SK-N-SH (cell line): ENCODE results near the gene TMTC2. TPM values are rescaled to one million over a fixed set of nuclear protein-coding genes. Genes with fewer than 3 reads are reported as not detected.

ENCODE experiments used
- CTCF ChIA-PET: fragments of 300-600, 350-600 bp; formaldehyde crosslinking; extraction: SDS; loops from one replicate; lab custom pipeline; 2021; lab: Yijun Ruan, JAX
- POLR2A ChIA-PET: fragments of 350-600 bp; sonication (Branson Sonifier 250); formaldehyde crosslinking; extraction: SDS; loops from one replicate; lab custom pipeline; 2020; ENCODE audit warnings: antibody characterized with exemption, inconsistent platforms; lab: Yijun Ruan, JAX
- DNase-seq: peaks from one replicate; pipeline ENCODE4 v3.0.0; 2012
- H2AFZ ChIP-seq: fragments of 200-600 bp; sonication (generic); 2 replicates; pipeline ENCODE4 v1.8.1; 2016; ENCODE audit warnings: antibody characterized with exemption, mild to moderate bottlenecking, low read depth
- H3F3A ChIP-seq: fragments of 200-600 bp; sonication (generic); replicated peaks from 2 replicates; pipeline ENCODE3; 2016; ENCODE audit warnings: antibody characterized with exemption, mild to moderate bottlenecking; ENCODE audit not compliant: insufficient read depth
- H3K27ac ChIP-seq, 2 experiments: fragments of 200-500 bp in 1 of 2; fragments of 200-600 bp in 1 of 2; sonication (Bioruptor generic) in 1 of 2; sonication (generic), shearing (Covaris generic) in 1 of 2; 2 replicates each; pipeline versions ENCODE4 v1.5.1 to v1.6.1; 2014 to 2016; ENCODE audit warnings: low read depth in 2 of 2, inconsistent platforms in 1 of 2, low read length in 1 of 2, mild to moderate bottlenecking in 1 of 2, mixed read lengths in 1 of 2
- H3K27me3 ChIP-seq: fragments of 200-600 bp; sonication (generic), shearing (Covaris generic); 2 replicates; pipeline ENCODE4 v1.6.1; 2016; ENCODE audit warnings: mixed run types; ENCODE audit not compliant: insufficient read depth
- H3K36me3 ChIP-seq, 2 experiments: fragments of 200-500 bp in 1 of 2; fragments of 200-600 bp in 1 of 2; sonication (Bioruptor generic) in 1 of 2; sonication (generic) in 1 of 2; replicated peaks in 1 of 2; 2 replicates each; pipeline versions ENCODE3 to v1.5.1; 2014 to 2016; ENCODE audit warnings: low read length in 1 of 2, mild to moderate bottlenecking in 1 of 2; ENCODE audit not compliant: insufficient read depth in 2 of 2, control insufficient read depth in 1 of 2
- H3K4me1 ChIP-seq, 2 experiments: fragments of 200-500 bp in 1 of 2; fragments of 200-600 bp in 1 of 2; sonication (Bioruptor generic) in 1 of 2; sonication (generic), shearing (Covaris generic) in 1 of 2; 2 replicates each; pipeline versions ENCODE4 v1.5.1 to v1.6.1; 2014 to 2016; ENCODE audit warnings: low read depth in 1 of 2, low read length in 1 of 2, mixed run types in 1 of 2; ENCODE audit not compliant: insufficient read depth in 2 of 2, control insufficient read depth in 1 of 2
- H3K4me2 ChIP-seq: fragments of 200-600 bp; sonication (generic), shearing (Covaris generic); 2 replicates; pipeline ENCODE4 v1.6.1; 2017; ENCODE audit warnings: mixed run types
- H3K4me3 ChIP-seq, 2 experiments: fragments of 200-500 bp in 1 of 2; fragments of 200-600 bp in 1 of 2; sonication (Bioruptor generic) in 1 of 2; sonication (generic), shearing (Covaris generic) in 1 of 2; 2 replicates each; pipeline versions ENCODE4 v1.5.1 to v1.8.1; 2014 to 2016; ENCODE audit warnings: low read depth in 2 of 2, inconsistent platforms in 1 of 2, low read length in 1 of 2, mild to moderate bottlenecking in 1 of 2, mixed read lengths in 1 of 2, moderate library complexity in 1 of 2
- H3K79me2 ChIP-seq: fragments of 200-600 bp; sonication (generic); 2 replicates; pipeline ENCODE4 v1.8.1; 2017; ENCODE audit warnings: mild to moderate bottlenecking; ENCODE audit not compliant: insufficient read depth
- H3K9ac ChIP-seq: fragments of 200-600 bp; sonication (generic); 2 replicates; pipeline ENCODE4 v1.6.1; 2017; ENCODE audit warnings: mixed run types
- H3K9me2 ChIP-seq: fragments of 200-600 bp; sonication (generic); 2 replicates; pipeline ENCODE4 v1.6.1; 2017; ENCODE audit warnings: mixed run types
- H3K9me3 ChIP-seq: fragments of 200-600 bp; sonication (generic); 2 replicates; pipeline ENCODE4 v1.6.1; 2017; ENCODE audit warnings: mixed run types, mild to moderate bottlenecking, moderate library complexity
- H4K20me1 ChIP-seq: fragments of 200-600 bp; sonication (generic); 2 replicates; pipeline ENCODE4 v1.6.1; 2017; ENCODE audit warnings: mild to moderate bottlenecking, mixed run types; ENCODE audit not compliant: insufficient read depth
- CHD2 ChIP-seq: fragments of 150-350 bp; IDR thresholded peaks from 2 replicates; pipeline ENCODE4 v1.6.1; 2018; ENCODE audit warnings: low read length; ENCODE audit not compliant: partially characterized antibody
- EP300 ChIP-seq, 2 experiments: IDR thresholded peaks; 2 replicates each; pipeline versions ENCODE4 v1.4.0 to v1.6.1; 2012; ENCODE audit warnings: borderline replicate concordance in 1 of 2, low read depth in 1 of 2, low read length in 1 of 2
- FOXJ3 ChIP-seq: sonication (generic); formaldehyde crosslinking; IDR thresholded peaks from 2 replicates; pipeline ENCODE4 v1.5.1; 2020; ENCODE audit warnings: mild to moderate bottlenecking, missing genetic modification reagents
- GABPA ChIP-seq: IDR thresholded peaks from 2 replicates; pipeline ENCODE4 v1.4.0; 2012; ENCODE audit warnings: low read depth, mild to moderate bottlenecking
- GATA2 ChIP-seq: sonication (generic); formaldehyde crosslinking; IDR thresholded peaks from 2 replicates; pipeline ENCODE4 v1.5.0; 2020; ENCODE audit warnings: mild to moderate bottlenecking, missing genetic modification reagents
- JUND ChIP-seq: IDR thresholded peaks from 2 replicates; pipeline ENCODE4 v1.4.0; 2012
- MEF2A ChIP-seq: IDR thresholded peaks from 2 replicates; pipeline ENCODE4 v1.4.0; 2012; ENCODE audit warnings: low read depth, borderline replicate concordance
- POLR2AphosphoS5 ChIP-seq: IDR thresholded peaks from 2 replicates; pipeline ENCODE4 v1.6.1; 2012; ENCODE audit warnings: low read depth, low read length
- RAD21 ChIP-seq: IDR thresholded peaks from 2 replicates; pipeline ENCODE4 v1.6.1; 2012; ENCODE audit warnings: mild to moderate bottlenecking, low read length
- RCOR1 ChIP-seq: fragments of 150-350 bp; IDR thresholded peaks from 2 replicates; pipeline ENCODE4 v1.6.1; 2017; ENCODE audit warnings: antibody characterized with exemption, low read length
- RFX5 ChIP-seq: IDR thresholded peaks from 2 replicates; pipeline ENCODE4 v1.6.1; 2012; ENCODE audit warnings: mild to moderate bottlenecking, improper control_type of control experiment, low read length
- SIN3A ChIP-seq: IDR thresholded peaks from 2 replicates; pipeline ENCODE4 v1.6.1; 2012; ENCODE audit warnings: low read depth, mild to moderate bottlenecking, low read length, moderate library complexity, borderline replicate concordance
- SMC3 ChIP-seq: IDR thresholded peaks from 2 replicates; pipeline ENCODE4 v1.6.1; 2012; ENCODE audit warnings: low read depth, low read length, improper control_type of control experiment
- TAF1 ChIP-seq: IDR thresholded peaks from 2 replicates; pipeline ENCODE4 v1.6.1; 2012; ENCODE audit warnings: low read depth, mild to moderate bottlenecking, low read length, moderate library complexity, borderline replicate concordance
- TCF12 ChIP-seq: IDR thresholded peaks from 2 replicates; pipeline ENCODE4 v1.4.0; 2012
- TEAD4 ChIP-seq: IDR thresholded peaks from 2 replicates; pipeline ENCODE4 v1.4.0; 2012; ENCODE audit warnings: mild to moderate bottlenecking, borderline replicate concordance; ENCODE audit not compliant: insufficient read depth
- WGBS: methylation state at CpG from one replicate; pipeline ENCODE4 v1.1.6; 2017; ENCODE audit warnings: low lambda C conversion rate; 5-methylcytosine and 5-hydroxymethylcytosine counted together
- polyA plus RNA-seq, 3 experiments: library from polyadenylated mRNA; depleted of rRNA; stranded (reverse); fragments of >200 nt; gene quantifications; 2 replicates each; pipeline ENCODE4 v1.2.3, GENCODE V29; 2012
- TF ChIP-seq, protein P1 (sequence below): IDR thresholded peaks from 2 replicates; pipeline ENCODE4 v1.4.0; 2012; ENCODE audit warnings: low read depth, borderline replicate concordance
- TF ChIP-seq, protein P2 (sequence below): IDR thresholded peaks from 2 replicates; pipeline ENCODE4 v1.4.0; 2012; ENCODE audit warnings: low read depth, borderline replicate concordance
- TF ChIP-seq, protein P3 (sequence below): IDR thresholded peaks from 2 replicates; pipeline ENCODE4; 2012

Gene TMTC2
- polyA plus RNA-seq, 1 of the 3 experiments (the other 2 are of a cell fraction): 4.1 TPM

DNA sequence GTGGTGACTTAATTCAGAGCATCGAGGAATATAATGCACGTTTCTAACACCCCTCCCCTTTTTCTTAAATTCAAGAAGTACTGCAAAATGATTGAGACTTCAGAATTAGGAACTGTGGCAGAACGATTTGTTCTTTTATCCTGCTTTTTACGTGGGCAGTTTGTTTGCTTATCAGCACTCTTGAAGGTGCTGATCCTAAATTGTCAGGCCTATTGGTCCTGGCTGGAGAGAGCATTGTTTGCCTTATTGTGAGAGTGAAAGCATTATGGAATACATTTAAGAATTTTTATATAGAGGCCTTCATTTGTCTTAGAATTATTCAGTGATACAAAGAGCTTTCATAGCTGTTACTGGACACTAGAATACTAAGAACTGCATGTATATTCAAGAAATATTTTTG, 59.1 kb downstream of the TMTC2 start:
- CTCF ChIA-PET: interaction anchor here (1.9 to 2.5 kb wide), 3 partner anchors 12 to 60 kb away, joined by 7 to 9 read pairs (median 9); partner anchors contain the start of gene TMTC2
- Histone ChIP-seq H3K4me2 (no peak overlapping the region), H3F3A (no peaks in the 10 kb centered on the region), H3K27ac (peak overlapping the region in 1 of 2 experiments; percentile 74; a peak in 1 of 4 replicates), H3K27me3 (no peaks in the 10 kb centered on the region), H3K9me3 (no peaks in the 10 kb centered on the region), H3K9me2 (no peaks in the 10 kb centered on the region), H2AFZ (no peak overlapping the region), H3K79me2 (no peaks in the 10 kb centered on the region), H3K4me1 (peaks cover 0 to 15% of the 10 kb centered on the region in 2 experiments; a peak in 3 of 4 replicates), H3K9ac (no peak overlapping the region), H3K36me3 (peaks cover 0 to 3% of the 10 kb centered on the region in 2 experiments), H4K20me1 (no peaks in the 10 kb centered on the region), H3K4me3 (no peak overlapping the region)
- TF ChIP-seq GATA2: no peak
- WGBS: 71% methylated on average over 4 of the region's 4 CpGs
- POLR2A ChIA-PET: no interaction called here
- no peak for DNase-seq

DNA sequence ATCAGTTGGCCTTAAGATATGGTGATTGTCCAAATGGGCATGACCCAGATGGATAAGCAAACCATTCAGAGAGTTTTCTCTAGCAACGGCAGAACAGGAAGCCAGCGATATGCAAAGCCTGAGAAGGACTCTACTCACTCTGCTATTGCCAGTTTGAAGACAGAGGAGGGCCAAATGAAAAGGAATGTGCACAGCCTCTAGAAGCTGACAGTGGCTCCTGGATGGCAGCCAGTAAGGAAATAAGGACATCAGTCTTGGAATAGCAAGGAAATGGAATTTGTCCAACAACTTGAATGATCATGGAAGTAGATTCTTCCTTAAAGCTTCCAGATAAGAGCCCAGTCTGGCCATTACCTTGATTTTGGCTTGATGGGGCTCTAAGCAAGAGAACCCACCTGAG, 60.0 kb downstream of the TMTC2 start:
- Histone ChIP-seq H3K27me3 (no peaks in the 10 kb centered on the region), H3K4me3 (no peak overlapping the region), H3K79me2 (no peaks in the 10 kb centered on the region), H3K36me3 (peaks cover 0 to 3% of the 10 kb centered on the region in 2 experiments), H3K4me2 (no peak overlapping the region), H3K9ac (no peak overlapping the region), H2AFZ (no peak overlapping the region), H3K27ac (no peak overlapping the region), H3K9me3 (no peaks in the 10 kb centered on the region), H3K9me2 (no peaks in the 10 kb centered on the region), H3K4me1 (peaks cover 0 to 15% of the 10 kb centered on the region in 2 experiments; a peak in 3 of 4 replicates), H4K20me1 (no peaks in the 10 kb centered on the region), H3F3A (no peaks in the 10 kb centered on the region)
- TF ChIP-seq, protein P1, sequence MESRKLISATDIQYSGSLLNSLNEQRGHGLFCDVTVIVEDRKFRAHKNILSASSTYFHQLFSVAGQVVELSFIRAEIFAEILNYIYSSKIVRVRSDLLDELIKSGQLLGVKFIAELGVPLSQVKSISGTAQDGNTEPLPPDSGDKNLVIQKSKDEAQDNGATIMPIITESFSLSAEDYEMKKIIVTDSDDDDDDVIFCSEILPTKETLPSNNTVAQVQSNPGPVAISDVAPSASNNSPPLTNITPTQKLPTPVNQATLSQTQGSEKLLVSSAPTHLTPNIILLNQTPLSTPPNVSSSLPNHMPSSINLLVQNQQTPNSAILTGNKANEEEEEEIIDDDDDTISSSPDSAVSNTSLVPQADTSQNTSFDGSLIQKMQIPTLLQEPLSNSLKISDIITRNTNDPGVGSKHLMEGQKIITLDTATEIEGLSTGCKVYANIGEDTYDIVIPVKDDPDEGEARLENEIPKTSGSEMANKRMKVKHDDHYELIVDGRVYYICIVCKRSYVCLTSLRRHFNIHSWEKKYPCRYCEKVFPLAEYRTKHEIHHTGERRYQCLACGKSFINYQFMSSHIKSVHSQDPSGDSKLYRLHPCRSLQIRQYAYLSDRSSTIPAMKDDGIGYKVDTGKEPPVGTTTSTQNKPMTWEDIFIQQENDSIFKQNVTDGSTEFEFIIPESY: no peak
- TF ChIP-seq GABPA (no peak), MEF2A (no peak), EP300 (IDR thresholded peaks at IDR 0.05; ENCODE audit: borderline replicate concordance in 1 of 2, low read depth in 1 of 2, low read length in 1 of 2) (no peak), TAF1 (no peak), FOXJ3 (CRISPR knock-in tag) (no peak), TCF12 (no peak), POLR2AphosphoS5 (no peak), SIN3A (no peak), CHD2 (no peak), RCOR1 (no peak), SMC3 (no peak), RAD21 (no peak), JUND (no peak), RFX5 (no peak), TEAD4 (no peak)
- TF ChIP-seq, protein P2, sequence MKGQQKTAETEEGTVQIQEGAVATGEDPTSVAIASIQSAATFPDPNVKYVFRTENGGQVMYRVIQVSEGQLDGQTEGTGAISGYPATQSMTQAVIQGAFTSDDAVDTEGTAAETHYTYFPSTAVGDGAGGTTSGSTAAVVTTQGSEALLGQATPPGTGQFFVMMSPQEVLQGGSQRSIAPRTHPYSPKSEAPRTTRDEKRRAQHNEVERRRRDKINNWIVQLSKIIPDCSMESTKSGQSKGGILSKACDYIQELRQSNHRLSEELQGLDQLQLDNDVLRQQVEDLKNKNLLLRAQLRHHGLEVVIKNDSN: no peak
- TF ChIP-seq, protein P3, sequence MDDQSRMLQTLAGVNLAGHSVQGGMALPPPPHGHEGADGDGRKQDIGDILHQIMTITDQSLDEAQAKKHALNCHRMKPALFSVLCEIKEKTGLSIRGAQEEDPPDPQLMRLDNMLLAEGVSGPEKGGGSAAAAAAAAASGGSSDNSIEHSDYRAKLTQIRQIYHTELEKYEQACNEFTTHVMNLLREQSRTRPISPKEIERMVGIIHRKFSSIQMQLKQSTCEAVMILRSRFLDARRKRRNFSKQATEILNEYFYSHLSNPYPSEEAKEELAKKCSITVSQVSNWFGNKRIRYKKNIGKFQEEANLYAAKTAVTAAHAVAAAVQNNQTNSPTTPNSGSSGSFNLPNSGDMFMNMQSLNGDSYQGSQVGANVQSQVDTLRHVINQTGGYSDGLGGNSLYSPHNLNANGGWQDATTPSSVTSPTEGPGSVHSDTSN: no peak
- WGBS: 95% methylated on average over 2 of the region's 2 CpGs
- DNase-seq: no peak
- ChIA-PET POLR2A (no interaction called here), CTCF (interaction anchor here (2.3 to 2.5 kb wide), 2 partner anchors 12 to 61 kb away, joined by 7 to 9 read pairs; no protein-coding TSS in a partner anchor)
